ENCODE data around the gene ADRB1. TPM values are rescaled to one million over a fixed set of nuclear protein-coding genes. Genes with fewer than 3 reads are reported as not detected.

ADRB1 gene
- total RNA-seq, 2 donors from 2014 or later: not detected

GRCh38 chr10:114021154-114021553 is 22.5 kb upstream of the ADRB1 start:
- no peak overlapping the region for H3K27ac Mint-ChIP-seq
- no peak for ATAC-seq (replicated peaks)
- no peak overlapping the region for H3K4me3 Mint-ChIP-seq
- no peaks in the 10 kb centered on the region for H3K36me3 Mint-ChIP-seq (ENCODE audit: low read depth)
- H3K27me3 Mint-ChIP-seq: peaks cover 3% of the 10 kb centered on the region
- H3K4me1 Mint-ChIP-seq: peaks cover 10% of the 10 kb centered on the region
- no peaks in the 10 kb centered on the region for H3K9me3 Mint-ChIP-seq

GRCh38 chr10:114021717-114022680 is 21.7 kb upstream of the ADRB1 start:
- Mint-ChIP-seq H3K27me3 (peaks cover 7% of the 10 kb centered on the region), H3K4me1 (peaks cover 10% of the 10 kb centered on the region), H3K36me3 (ENCODE audit: low read depth) (no peaks in the 10 kb centered on the region), H3K27ac (no peak overlapping the region), H3K9me3 (no peaks in the 10 kb centered on the region), H3K4me3 (no peak overlapping the region)
- ATAC-seq (replicated peaks): no peak

- Mint-ChIP-seq H3K9me3 (no peaks in the 10 kb centered on the region), H3K27ac (no peak overlapping the region), H3K4me3 (no peak overlapping the region), H3K27me3 (peaks cover 5% of the 10 kb centered on the region), H3K36me3 (ENCODE audit: low read depth) (no peaks in the 10 kb centered on the region), H3K4me1 (peaks cover 10% of the 10 kb centered on the region)
- ATAC-seq (replicated peaks): no peak
Measured at GRCh38 chr10:114022766-114023597, 20.7 kb upstream of the ADRB1 start.

- H3K4me3 Mint-ChIP-seq: peak overlapping the region; percentile 34
- H3K27ac Mint-ChIP-seq: peak overlapping the region; percentile 45
- no peaks in the 10 kb centered on the region for H3K9me3 Mint-ChIP-seq
- peaks cover 10% of the 10 kb centered on the region for H3K4me1 Mint-ChIP-seq
- no peaks in the 10 kb centered on the region for H3K36me3 Mint-ChIP-seq (ENCODE audit: low read depth)
- ATAC-seq (replicated peaks): no peak
- H3K27me3 Mint-ChIP-seq: peaks cover 8% of the 10 kb centered on the region
Measured at GRCh38 chr10:114024876-114025610, 18.6 kb upstream of the ADRB1 start.

- H3K27ac Mint-ChIP-seq: peak overlapping the region; percentile 45
- H3K4me1 Mint-ChIP-seq: peaks cover 10% of the 10 kb centered on the region
- H3K4me3 Mint-ChIP-seq: peak overlapping the region; percentile 34
- H3K27me3 Mint-ChIP-seq: peaks cover 8% of the 10 kb centered on the region
- no peaks in the 10 kb centered on the region for H3K36me3 Mint-ChIP-seq (ENCODE audit: low read depth)
- no peak for ATAC-seq (replicated peaks)
- H3K9me3 Mint-ChIP-seq: no peaks in the 10 kb centered on the region
Measured at GRCh38 chr10:114025611-114026130, 18.0 kb upstream of the ADRB1 start.

GRCh38 chr10:114026189-114027040 is 17.3 kb upstream of the ADRB1 start:
- H3K36me3 Mint-ChIP-seq (ENCODE audit: low read depth): no peaks in the 10 kb centered on the region
- no peak overlapping the region for H3K4me3 Mint-ChIP-seq
- no peaks in the 10 kb centered on the region for H3K9me3 Mint-ChIP-seq
- H3K27ac Mint-ChIP-seq: no peak overlapping the region
- H3K4me1 Mint-ChIP-seq: peaks cover 10% of the 10 kb centered on the region
- peaks cover 8% of the 10 kb centered on the region for H3K27me3 Mint-ChIP-seq
- no peak for ATAC-seq (replicated peaks)

GRCh38 chr10:114027041-114027394 is 16.6 kb upstream of the ADRB1 start:
- Mint-ChIP-seq H3K9me3 (no peaks in the 10 kb centered on the region), H3K4me1 (peaks cover 10% of the 10 kb centered on the region), H3K4me3 (no peak overlapping the region), H3K27ac (no peak overlapping the region), H3K36me3 (ENCODE audit: low read depth) (no peaks in the 10 kb centered on the region), H3K27me3 (peaks cover 8% of the 10 kb centered on the region)
- no peak for ATAC-seq (replicated peaks)

- Mint-ChIP-seq H3K4me1 (peaks cover 10% of the 10 kb centered on the region), H3K36me3 (ENCODE audit: low read depth) (no peaks in the 10 kb centered on the region), H3K4me3 (no peak overlapping the region), H3K27me3 (peaks cover 12% of the 10 kb centered on the region), H3K27ac (no peak overlapping the region), H3K9me3 (no peaks in the 10 kb centered on the region)
- ATAC-seq (replicated peaks): no peak
Measured at GRCh38 chr10:114027951-114028350, 15.7 kb upstream of the ADRB1 start.

GRCh38 chr10:114028425-114028824 is 15.2 kb upstream of the ADRB1 start:
- Mint-ChIP-seq H3K36me3 (ENCODE audit: low read depth) (no peaks in the 10 kb centered on the region), H3K27me3 (peaks cover 12% of the 10 kb centered on the region)

GRCh38 chr10:114029655-114030054 is 14.0 kb upstream of the ADRB1 start:
- ATAC-seq (replicated peaks): no peak

More at GRCh38 chr10:114028425-114028824, 15.2 kb upstream of the ADRB1 start:
- Mint-ChIP-seq H3K27ac (no peak overlapping the region), H3K9me3 (no peaks in the 10 kb centered on the region), H3K4me1 (peaks cover 10% of the 10 kb centered on the region), H3K4me3 (no peak overlapping the region)
- ATAC-seq (replicated peaks): no peak

GRCh38 chr10:114030140-114030539 is 13.5 kb upstream of the ADRB1 start:
- H3K4me3 Mint-ChIP-seq: no peak overlapping the region
- peaks cover 6% of the 10 kb centered on the region for H3K4me1 Mint-ChIP-seq
- ATAC-seq (replicated peaks): no peak
- H3K36me3 Mint-ChIP-seq (ENCODE audit: low read depth): no peaks in the 10 kb centered on the region
- H3K9me3 Mint-ChIP-seq: no peaks in the 10 kb centered on the region
- H3K27ac Mint-ChIP-seq: no peak overlapping the region
- H3K27me3 Mint-ChIP-seq: peaks cover 12% of the 10 kb centered on the region

More at GRCh38 chr10:114029655-114030054, 14.0 kb upstream of the ADRB1 start:
- Mint-ChIP-seq H3K27me3 (peaks cover 12% of the 10 kb centered on the region), H3K4me3 (no peak overlapping the region), H3K9me3 (no peaks in the 10 kb centered on the region), H3K27ac (no peak overlapping the region), H3K36me3 (ENCODE audit: low read depth) (no peaks in the 10 kb centered on the region), H3K4me1 (peaks cover 10% of the 10 kb centered on the region)

- Mint-ChIP-seq H3K9me3 (no peaks in the 10 kb centered on the region), H3K4me3 (no peak overlapping the region), H3K27me3 (peaks cover 12% of the 10 kb centered on the region), H3K27ac (no peak overlapping the region), H3K4me1 (no peaks in the 10 kb centered on the region), H3K36me3 (ENCODE audit: low read depth) (no peaks in the 10 kb centered on the region)
- no peak for ATAC-seq (replicated peaks)
Measured at GRCh38 chr10:114031073-114031972, 12.3 kb upstream of the ADRB1 start.
